ENCODE data around the gene GDF15.

GRCh38 chr19:18437491-18438330 is 51.8 kb downstream of the GDF15 start, which contains the start of gene ISYNA1:
- TF ChIP-seq BACH2 (CRISPR knock-in tag; IDR thresholded peaks at IDR 0.05; ENCODE audit: borderline replicate concordance) (no peak), ISL1 (CRISPR knock-in tag; IDR thresholded peaks at IDR 0.05) (no peak), PPARA (CRISPR knock-in tag; IDR thresholded peaks at IDR 0.05; ENCODE audit: borderline replicate concordance) (no peak), ZNF70 (CRISPR knock-in tag; IDR thresholded peaks at IDR 0.05) (no peak), CREB5 (CRISPR knock-in tag; IDR thresholded peaks at IDR 0.05; ENCODE audit: low read depth) (no peak), POU6F1 (CRISPR knock-in tag; IDR thresholded peaks at IDR 0.05; ENCODE audit: borderline replicate concordance, low read depth) (no peak), ZFP30 (CRISPR knock-in tag; IDR thresholded peaks at IDR 0.05) (no peak), ZNF565 (CRISPR knock-in tag; conservative IDR thresholded peaks at IDR 0.05; ENCODE audit: low read depth) (no peak), ESRRG (CRISPR knock-in tag; IDR thresholded peaks at IDR 0.05) (no peak)

All from SK-N-SH treated with all-trans-retinoic acid at 6 μM for 48 hours (cell line).